ENCODE data around the gene PPP1R9B.

PPP1R9B gene

GRCh38 chr17:50186661-50187393 lies 36.4 kb upstream of the PPP1R9B start:
- Histone ChIP-seq H3K27ac (ENCODE audit: low read length) (no peak overlapping the region), H3K27me3 (ENCODE audit: low read depth, low read length) (no peaks in the 10 kb centered on the region), H3K36me3 (ENCODE audit: control insufficient read depth in 1 of 2, insufficient read depth in 2 of 2, low read length in 2 of 2) (peaks cover 38 to 68% of the 10 kb centered on the region in 2 donors)

DNA sequence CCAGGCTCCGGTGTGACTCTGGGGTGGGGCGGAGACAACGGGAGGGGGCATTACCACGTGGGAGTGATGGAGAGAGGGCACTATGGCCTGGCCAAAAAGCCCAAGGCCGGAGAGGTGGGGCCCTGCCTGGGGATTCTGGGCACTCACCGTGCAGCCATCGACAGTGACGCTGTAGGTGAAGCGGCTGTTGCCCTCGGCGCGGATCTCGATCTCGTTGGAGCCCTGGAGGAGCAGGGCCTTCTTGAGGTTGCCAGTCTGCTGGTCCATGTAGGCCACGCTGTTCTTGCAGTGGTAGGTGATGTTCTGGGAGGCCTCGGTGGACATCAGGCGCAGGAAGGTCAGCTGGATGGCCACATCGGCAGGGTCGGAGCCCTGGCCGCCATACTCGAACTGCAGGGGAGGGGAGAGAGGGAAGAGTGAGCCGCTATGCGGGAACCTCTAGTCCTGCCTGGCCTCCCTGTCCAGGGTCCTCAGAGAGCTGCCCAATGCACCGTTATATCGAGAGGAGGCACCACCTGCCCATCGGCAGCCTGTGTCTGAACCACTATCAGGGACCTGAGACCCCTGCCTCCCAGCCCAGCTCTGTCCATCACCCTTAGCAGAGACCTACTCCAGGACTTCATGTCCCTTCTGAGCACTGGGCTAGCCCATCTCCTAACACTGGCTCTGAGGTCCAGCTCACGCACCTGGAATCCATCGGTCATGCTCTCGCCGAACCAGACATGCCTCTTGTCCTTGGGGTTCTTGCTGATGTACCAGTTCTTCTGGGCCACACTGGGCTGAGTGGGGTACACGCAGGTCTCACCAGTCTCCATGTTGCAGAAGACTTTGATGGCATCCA lies 35.4 kb upstream of the PPP1R9B start:
- no peak overlapping the region for H3K4me3 ChIP-seq (ENCODE audit: low read depth in 1 of 2, low read length in 2 of 2)
- no peak overlapping the region for H3K27ac ChIP-seq (ENCODE audit: low read length)
- no peaks in the 10 kb centered on the region for H3K27me3 ChIP-seq (ENCODE audit: low read depth, low read length)
- H3K36me3 ChIP-seq (ENCODE audit: control insufficient read depth in 1 of 2, insufficient read depth in 2 of 2, low read length in 2 of 2): peaks cover 32 to 58% of the 10 kb centered on the region in 2 donors
- H3K4me1 ChIP-seq (ENCODE audit: control insufficient read depth in 1 of 2, insufficient read depth in 2 of 2, low read length in 2 of 2): peaks cover 0 to 60% of the 10 kb centered on the region in 2 donors
- H3K9me3 ChIP-seq (ENCODE audit: control insufficient read depth in 1 of 2, low read length in 2 of 2): no peaks in the 10 kb centered on the region

More at GRCh38 chr17:50186661-50187393, 36.4 kb upstream of the PPP1R9B start:
- no peak overlapping the region for H3K4me3 ChIP-seq (ENCODE audit: low read depth in 1 of 2, low read length in 2 of 2)
- H3K9me3 ChIP-seq (ENCODE audit: control insufficient read depth in 1 of 2, low read length in 2 of 2): no peaks in the 10 kb centered on the region
- H3K4me1 ChIP-seq (ENCODE audit: control insufficient read depth in 1 of 2, insufficient read depth in 2 of 2, low read length in 2 of 2): peaks cover 0 to 53% of the 10 kb centered on the region in 2 donors

DNA sequence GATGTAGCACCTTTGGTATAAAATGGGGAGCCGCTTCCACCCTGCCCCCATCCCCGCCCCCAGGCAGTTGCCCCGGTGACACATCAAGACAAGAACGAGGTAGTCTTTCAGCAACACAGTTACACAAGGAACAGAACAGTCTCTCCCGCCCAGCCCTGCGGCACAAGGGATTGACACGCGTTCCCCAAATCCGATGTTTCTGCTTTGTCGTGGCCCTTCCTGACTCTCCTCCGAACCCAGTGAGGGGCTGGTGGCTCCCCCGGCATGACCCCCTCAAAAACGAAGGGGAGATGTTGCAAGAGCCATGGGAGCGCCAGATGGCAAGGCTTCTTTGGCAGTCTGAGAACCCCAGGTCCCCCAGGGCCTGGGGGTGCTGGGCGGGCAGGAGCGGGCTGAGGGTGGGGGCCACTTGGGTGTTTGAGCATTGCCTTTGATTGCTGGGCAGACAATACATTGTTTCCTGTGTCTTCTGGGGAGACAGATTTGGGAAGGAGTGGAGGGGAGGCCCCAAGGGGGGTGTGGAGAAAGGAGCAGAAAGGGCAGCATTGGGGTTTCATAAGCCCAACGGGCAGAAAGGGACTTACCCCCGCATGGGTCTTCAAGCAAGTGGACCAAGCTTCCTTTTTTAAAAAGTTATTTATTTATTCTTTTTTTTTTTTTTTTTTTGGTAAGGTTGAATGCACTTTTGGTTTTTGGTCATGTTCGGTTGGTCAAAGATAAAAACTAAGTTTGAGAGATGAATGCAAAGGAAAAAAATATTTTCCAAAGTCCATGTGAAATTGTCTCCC lies 34.3 kb upstream of the PPP1R9B start:
- no peaks in the 10 kb centered on the region for H3K27me3 ChIP-seq (ENCODE audit: low read depth, low read length)
- peaks cover 28 to 47% of the 10 kb centered on the region in 2 donors for H3K36me3 ChIP-seq (ENCODE audit: control insufficient read depth in 1 of 2, insufficient read depth in 2 of 2, low read length in 2 of 2)
- H3K4me3 ChIP-seq (ENCODE audit: low read depth in 1 of 2, low read length in 2 of 2): no peak overlapping the region
- no peaks in the 10 kb centered on the region for H3K9me3 ChIP-seq (ENCODE audit: control insufficient read depth in 1 of 2, low read length in 2 of 2)
- no peak overlapping the region for H3K27ac ChIP-seq (ENCODE audit: low read length)
- H3K4me1 ChIP-seq (ENCODE audit: control insufficient read depth in 1 of 2, insufficient read depth in 2 of 2, low read length in 2 of 2): peaks cover 0 to 58% of the 10 kb centered on the region in 2 donors

GRCh38 chr17:50184064-50184463 lies 33.6 kb upstream of the PPP1R9B start:
- peaks cover 25 to 40% of the 10 kb centered on the region in 2 donors for H3K36me3 ChIP-seq (ENCODE audit: control insufficient read depth in 1 of 2, insufficient read depth in 2 of 2, low read length in 2 of 2)
- H3K4me3 ChIP-seq (ENCODE audit: low read depth in 1 of 2, low read length in 2 of 2): peak overlapping the region; percentile 1 to 24
- H3K27ac ChIP-seq (ENCODE audit: low read length): no peak overlapping the region
- H3K4me1 ChIP-seq (ENCODE audit: control insufficient read depth in 1 of 2, insufficient read depth in 2 of 2, low read length in 2 of 2): peaks cover 0 to 51% of the 10 kb centered on the region in 2 donors
- no peaks in the 10 kb centered on the region for H3K27me3 ChIP-seq (ENCODE audit: low read depth, low read length)
- H3K9me3 ChIP-seq (ENCODE audit: control insufficient read depth in 1 of 2, low read length in 2 of 2): no peaks in the 10 kb centered on the region

- Histone ChIP-seq H3K27me3 (ENCODE audit: low read depth, low read length) (no peaks in the 10 kb centered on the region), H3K4me1 (ENCODE audit: control insufficient read depth in 1 of 2, insufficient read depth in 2 of 2, low read length in 2 of 2) (peaks cover 0 to 48% of the 10 kb centered on the region in 2 donors), H3K4me3 (ENCODE audit: low read depth in 1 of 2, low read length in 2 of 2) (peak overlapping the region; percentile 1 to 24), H3K36me3 (ENCODE audit: control insufficient read depth in 1 of 2, insufficient read depth in 2 of 2, low read length in 2 of 2) (peaks cover 20 to 34% of the 10 kb centered on the region in 2 donors), H3K9me3 (ENCODE audit: control insufficient read depth in 1 of 2, low read length in 2 of 2) (no peaks in the 10 kb centered on the region), H3K27ac (ENCODE audit: low read length) (no peak overlapping the region)
These were observed 33.0 kb upstream of the PPP1R9B start for GRCh38 chr17:50183421-50183994.

GRCh38 chr17:50182783-50183420 lies 32.4 kb upstream of the PPP1R9B start:
- Histone ChIP-seq H3K9me3 (ENCODE audit: control insufficient read depth in 1 of 2, low read length in 2 of 2) (no peaks in the 10 kb centered on the region), H3K27me3 (ENCODE audit: low read depth, low read length) (no peaks in the 10 kb centered on the region), H3K36me3 (ENCODE audit: control insufficient read depth in 1 of 2, insufficient read depth in 2 of 2, low read length in 2 of 2) (peaks cover 16 to 28% of the 10 kb centered on the region in 2 donors), H3K4me1 (ENCODE audit: control insufficient read depth in 1 of 2, insufficient read depth in 2 of 2, low read length in 2 of 2) (peaks cover 0 to 48% of the 10 kb centered on the region in 2 donors), H3K27ac (ENCODE audit: low read length) (no peak overlapping the region), H3K4me3 (ENCODE audit: low read depth in 1 of 2, low read length in 2 of 2) (no peak overlapping the region)

DNA sequence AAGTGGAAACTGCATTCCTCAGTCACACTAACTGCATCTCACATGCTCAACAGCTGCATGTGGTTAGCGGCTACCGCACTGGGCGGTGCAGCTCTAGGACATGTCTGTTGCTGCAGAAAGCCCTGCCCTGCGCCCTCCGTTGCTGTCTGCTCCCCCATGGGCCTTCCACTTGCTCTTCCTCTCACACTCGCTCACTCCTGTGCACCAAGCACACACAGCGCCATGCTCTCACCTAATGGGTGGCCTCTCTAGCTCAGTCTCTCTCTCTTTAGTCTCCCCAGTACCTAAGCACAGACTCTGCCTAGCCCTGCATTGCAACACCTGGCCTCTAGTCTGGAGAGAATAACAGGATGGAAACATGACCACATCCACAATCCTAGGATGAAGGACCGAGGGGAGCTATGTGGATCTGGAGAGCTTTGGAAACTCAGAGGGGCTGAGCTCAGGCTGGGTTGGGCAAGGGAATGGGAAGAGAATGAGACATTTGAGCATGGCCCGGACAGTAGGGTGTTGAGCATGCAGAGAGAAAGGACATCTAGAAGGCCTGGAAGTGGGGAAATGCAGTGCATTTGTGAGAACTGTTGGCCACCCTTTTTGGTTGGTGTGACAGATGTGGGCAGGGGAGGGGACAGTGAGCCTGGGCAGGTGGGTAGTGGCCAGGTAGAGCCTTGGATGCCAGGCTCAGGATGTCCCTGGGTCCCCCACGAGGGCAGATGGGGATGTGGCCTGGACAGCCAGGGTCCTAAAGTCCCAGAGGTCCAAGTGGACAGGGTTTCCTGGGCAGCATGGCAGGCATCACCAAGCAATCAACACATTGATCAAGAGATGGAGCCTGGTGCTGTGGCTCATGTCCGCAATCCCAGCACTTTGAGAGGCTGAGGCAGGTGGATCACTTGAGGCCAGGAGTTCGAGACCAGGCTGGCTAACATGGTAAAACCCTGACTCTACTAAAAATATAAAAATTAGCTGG lies 31.4 kb upstream of the PPP1R9B start:
- no peak overlapping the region for H3K27ac ChIP-seq (ENCODE audit: low read length)
- H3K4me3 ChIP-seq (ENCODE audit: low read depth in 1 of 2, low read length in 2 of 2): no peak overlapping the region
- H3K9me3 ChIP-seq (ENCODE audit: control insufficient read depth in 1 of 2, low read length in 2 of 2): no peaks in the 10 kb centered on the region
- peaks cover 0 to 56% of the 10 kb centered on the region in 2 donors for H3K4me1 ChIP-seq (ENCODE audit: control insufficient read depth in 1 of 2, insufficient read depth in 2 of 2, low read length in 2 of 2)
- no peaks in the 10 kb centered on the region for H3K27me3 ChIP-seq (ENCODE audit: low read depth, low read length)
- peaks cover 6 to 19% of the 10 kb centered on the region in 2 donors for H3K36me3 ChIP-seq (ENCODE audit: control insufficient read depth in 1 of 2, insufficient read depth in 2 of 2, low read length in 2 of 2)

- no peaks in the 10 kb centered on the region for H3K9me3 ChIP-seq (ENCODE audit: control insufficient read depth in 1 of 2, low read length in 2 of 2)
- H3K27me3 ChIP-seq (ENCODE audit: low read depth, low read length): no peaks in the 10 kb centered on the region
- peaks cover 0 to 59% of the 10 kb centered on the region in 2 donors for H3K4me1 ChIP-seq (ENCODE audit: control insufficient read depth in 1 of 2, insufficient read depth in 2 of 2, low read length in 2 of 2)
- no peak overlapping the region for H3K27ac ChIP-seq (ENCODE audit: low read length)
- peaks cover 5 to 12% of the 10 kb centered on the region in 2 donors for H3K36me3 ChIP-seq (ENCODE audit: control insufficient read depth in 1 of 2, insufficient read depth in 2 of 2, low read length in 2 of 2)
- H3K4me3 ChIP-seq (ENCODE audit: low read depth in 1 of 2, low read length in 2 of 2): no peak overlapping the region
These were observed 30.7 kb upstream of the PPP1R9B start for GRCh38 chr17:50181144-50181543.

DNA sequence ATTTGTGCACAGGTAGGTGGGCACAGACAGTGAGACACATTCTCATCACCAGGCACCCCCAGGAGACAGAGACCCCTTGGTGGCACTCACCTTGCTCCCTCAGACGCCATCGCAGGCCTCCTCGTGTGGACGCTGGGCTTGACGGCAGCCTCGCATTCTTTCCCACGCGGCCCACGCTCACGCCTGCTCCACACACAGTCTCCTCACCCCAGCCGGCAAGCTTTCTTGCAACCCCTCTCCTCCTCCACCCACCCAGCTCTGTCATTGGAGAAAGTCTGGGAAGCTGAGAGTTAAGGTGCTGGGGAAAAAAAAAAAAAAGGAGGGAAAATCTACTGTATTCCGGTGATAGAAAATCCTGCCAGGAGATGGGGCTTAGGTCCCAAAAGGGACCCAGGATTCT lies 30.1 kb upstream of the PPP1R9B start:
- no peaks in the 10 kb centered on the region for H3K9me3 ChIP-seq (ENCODE audit: control insufficient read depth in 1 of 2, low read length in 2 of 2)
- H3K27me3 ChIP-seq (ENCODE audit: low read depth, low read length): no peaks in the 10 kb centered on the region
- H3K4me3 ChIP-seq (ENCODE audit: low read depth in 1 of 2, low read length in 2 of 2): no peak overlapping the region
- no peak overlapping the region for H3K27ac ChIP-seq (ENCODE audit: low read length)
- H3K4me1 ChIP-seq (ENCODE audit: control insufficient read depth in 1 of 2, insufficient read depth in 2 of 2, low read length in 2 of 2): peaks cover 5 to 59% of the 10 kb centered on the region in 2 donors
- peaks cover 4 to 6% of the 10 kb centered on the region in 2 donors for H3K36me3 ChIP-seq (ENCODE audit: control insufficient read depth in 1 of 2, insufficient read depth in 2 of 2, low read length in 2 of 2)
